Stimulated activated CD4-positive, alpha-beta T cell treated with anti-CD3 and anti-CD28 coated beads, Interleukin-1b, Interleukin-23, amount 100 ng/mL, for 48 hours (primary cell): ENCODE results near the gene OR10C1.
"Not testable (repeated sequence)": the region's sequence is repeated elsewhere in the genome, so short reads cannot be mapped to it uniquely, and the experiment has no call there.

Source experiments
- DNase-seq: peaks from one replicate; pipeline ENCODE4 v3.0.0-alpha.2; 2020

Gene OR10C1

DNA sequence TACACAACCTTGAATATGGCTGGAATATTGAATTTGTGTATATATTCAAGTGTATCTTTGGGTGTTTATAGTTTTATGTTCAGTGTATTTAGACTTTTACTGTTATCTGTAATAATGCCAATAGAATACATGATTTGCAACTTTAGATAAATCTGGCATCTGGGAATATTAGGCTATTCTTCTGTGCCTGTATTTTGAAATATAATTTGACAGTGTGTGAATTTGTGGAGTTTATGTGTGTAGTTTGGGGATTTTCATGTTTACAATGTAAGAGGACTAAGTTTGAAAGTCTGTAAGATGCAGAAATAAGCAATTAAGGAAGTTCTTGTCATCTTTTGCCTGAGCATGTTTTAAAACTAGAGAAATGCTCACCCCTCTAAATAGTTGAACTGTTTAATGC, at the start of gene OR10C1:
OR10C1 (plus strand) TSS at position 301 of the 400 bp plus-strand sequence. CDS start 710 bp downstream, outside the sequence.
- no peak for DNase-seq

- DNase-seq: no peak
Measured at GRCh38 chr6:29395331-29395730, 43.8 kb upstream of the OR10C1 start, which contains the start of gene OR12D2. OR12D2 (plus strand) TSS chr6:29395631; CDS start chr6:29396700, 1,069 bp downstream.

DNA sequence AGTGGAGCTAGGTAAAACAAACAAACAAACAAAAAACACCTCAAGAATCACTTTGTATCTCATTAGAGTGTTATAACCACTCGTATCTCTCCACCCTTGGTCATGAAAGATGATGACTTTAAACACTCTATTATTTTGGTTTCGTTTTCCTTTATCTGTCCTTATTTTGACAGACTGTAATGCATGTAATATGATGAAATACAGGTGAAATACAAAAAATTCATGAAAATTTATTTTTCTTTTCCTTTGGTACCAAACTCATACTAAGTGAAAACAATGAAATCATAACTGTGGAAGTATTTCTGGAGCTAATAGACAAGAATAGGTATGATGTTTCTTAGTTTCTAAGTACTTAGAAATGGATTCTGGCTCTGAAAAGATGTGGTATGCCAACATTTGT, 39.6 kb upstream of the OR10C1 start:
- no peak for DNase-seq

DNA sequence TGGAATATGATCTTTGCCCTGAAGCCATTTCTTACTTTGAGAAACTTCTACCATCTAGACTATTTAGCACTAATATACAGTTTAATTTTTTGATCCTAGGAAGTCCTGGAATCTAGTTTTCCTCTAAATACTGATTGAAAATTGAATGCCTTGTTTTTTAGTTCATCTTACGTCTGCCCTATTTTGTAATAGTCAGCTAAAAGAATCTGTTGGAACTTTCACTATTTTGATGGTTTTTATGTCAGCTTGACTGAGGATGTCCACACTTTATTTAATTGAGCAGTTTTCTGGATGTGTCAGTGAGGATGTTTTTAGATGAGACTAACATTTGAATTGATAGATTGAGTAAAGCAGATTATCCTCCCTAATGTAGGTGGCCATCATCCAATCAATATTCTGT, 35.3 kb upstream of the OR10C1 start:
- no peak for DNase-seq

DNA sequence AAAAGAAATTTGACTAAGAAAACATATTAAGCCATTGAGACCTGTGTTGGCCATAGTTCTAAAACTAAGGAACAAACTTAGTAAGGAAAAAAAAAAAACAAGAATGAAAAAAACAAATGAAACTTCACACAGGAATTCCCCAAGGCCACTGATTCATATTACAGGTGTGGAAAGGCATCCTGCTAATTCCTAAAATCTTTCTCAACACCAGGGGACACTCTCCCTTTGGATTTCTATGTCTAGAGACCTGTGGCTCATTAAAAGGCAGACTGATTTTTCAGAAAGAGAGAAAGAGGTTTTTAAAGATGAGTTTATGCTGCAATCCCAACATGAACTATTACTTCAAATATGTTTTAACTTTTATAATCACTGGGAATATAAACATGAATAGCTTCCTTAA, 24.5 kb upstream of the OR10C1 start, which contains the start of gene OR12D1:
OR12D1 (plus strand) TSS at position 341 of the 400 bp plus-strand sequence.
- no peak for DNase-seq

GRCh38 chr6:29419516-29419915, 19.6 kb upstream of the OR10C1 start:
- no peak for DNase-seq

DNA sequence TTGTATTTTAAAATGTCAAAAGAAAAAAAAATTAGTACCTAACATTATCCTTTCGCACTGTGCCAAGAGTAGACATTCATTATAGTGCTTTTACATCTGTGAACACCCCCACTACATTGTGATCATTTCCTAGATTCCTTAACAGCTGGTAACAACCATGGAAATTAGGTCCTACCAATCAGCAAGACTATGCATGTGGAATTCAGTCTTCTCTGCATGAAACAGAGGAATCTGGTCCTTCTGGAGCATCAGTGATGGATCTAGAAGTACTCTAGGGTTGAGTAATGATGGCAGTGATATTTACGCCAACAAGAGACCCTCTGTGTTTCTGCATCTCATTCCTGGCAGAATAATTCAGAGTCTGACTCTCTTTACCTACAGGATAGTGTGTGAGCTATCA, 14.9 kb upstream of the OR10C1 start:
- no peak for DNase-seq

DNA sequence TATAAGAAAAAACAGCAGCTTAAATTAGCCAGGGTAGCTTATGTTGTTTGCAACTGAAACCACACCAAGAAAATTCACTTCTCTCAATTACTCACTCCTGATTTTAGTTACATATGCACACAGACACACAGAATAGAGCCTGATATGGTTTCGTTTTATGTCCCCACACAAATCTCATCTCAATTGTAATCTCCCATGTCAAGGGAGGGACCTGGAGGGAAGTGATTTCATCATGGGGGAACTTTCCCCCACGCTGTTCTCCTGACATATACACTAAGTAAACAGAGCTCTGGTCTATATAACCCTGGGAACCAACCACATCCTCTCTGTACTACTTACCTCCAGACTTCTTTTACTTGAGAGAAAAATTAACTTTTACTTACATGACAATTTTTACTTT, 14.5 kb upstream of the OR10C1 start:
- no peak for DNase-seq

DNA sequence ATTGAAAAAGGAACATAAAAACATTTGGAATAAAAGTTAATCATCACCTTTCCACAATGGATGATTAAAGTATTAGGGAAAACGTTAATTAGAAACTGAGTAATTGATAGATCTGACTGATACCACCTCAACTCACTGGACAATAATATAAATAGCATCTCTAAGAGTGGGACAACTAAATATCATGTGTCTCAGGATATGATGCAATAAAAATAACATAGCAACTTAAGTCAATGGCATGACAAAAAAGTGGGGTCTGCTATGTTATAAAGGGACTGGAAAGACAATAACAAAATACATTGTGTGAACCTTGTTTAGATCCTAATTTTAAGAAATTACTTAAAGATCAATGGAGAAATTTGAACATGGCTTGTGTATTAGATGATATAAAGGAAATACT, 14.0 kb upstream of the OR10C1 start:
- DNase-seq: no peak

DNA sequence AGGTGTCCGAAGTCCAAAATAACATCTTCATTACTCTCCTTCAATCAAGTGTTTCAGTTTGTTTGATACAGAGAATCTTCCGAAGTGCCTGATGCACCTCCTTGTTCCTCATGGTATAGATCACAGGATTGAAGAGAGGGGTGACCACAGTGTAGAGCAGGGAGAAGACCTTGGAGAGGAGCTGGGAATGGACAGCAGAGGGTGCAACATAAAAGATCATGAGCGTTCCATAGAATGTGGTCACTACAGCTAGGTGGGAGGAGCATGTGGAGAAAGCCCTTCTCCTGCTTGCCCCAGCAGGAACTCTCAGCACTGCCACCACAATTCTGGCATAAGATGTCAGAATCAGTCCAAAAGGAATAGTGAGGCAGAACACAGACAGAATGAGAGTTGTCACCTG, 12.5 kb upstream of the OR10C1 start:
- no peak for DNase-seq

DNA sequence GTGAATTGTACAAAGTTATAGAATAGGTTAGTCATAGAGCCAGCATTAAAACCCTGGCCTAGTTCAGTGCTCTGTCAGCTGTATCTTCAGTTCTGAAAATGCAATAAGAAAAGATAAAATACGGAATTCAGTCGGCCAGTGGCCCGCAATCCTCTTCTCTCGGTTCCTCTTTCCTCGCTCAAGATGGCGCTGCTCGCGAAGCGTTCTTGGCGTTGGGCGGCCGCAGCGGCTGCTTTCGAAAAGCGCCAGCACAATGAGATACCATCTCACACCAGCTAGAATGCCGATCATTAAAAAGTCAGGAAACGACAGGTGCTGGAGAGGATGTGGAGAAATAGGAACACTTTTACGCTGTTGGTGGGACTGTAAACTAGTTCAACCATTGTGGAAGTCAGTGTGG, 2.4 kb upstream of the OR10C1 start:
- DNase-seq: not testable (repeated sequence)

GRCh38 chr6:29442719-29443118, 3.6 kb downstream of the OR10C1 start:
- no peak for DNase-seq

- DNase-seq: not testable (repeated sequence)
Measured at GRCh38 chr6:29444031-29444430, 4.9 kb downstream of the OR10C1 start.

- no peak for DNase-seq
Measured at GRCh38 chr6:29447670-29448069, 8.6 kb downstream of the OR10C1 start.

GRCh38 chr6:29451471-29452193, 12.5 kb downstream of the OR10C1 start:
- DNase-seq: no peak

- no peak for DNase-seq
Measured at GRCh38 chr6:29456971-29457370, 17.9 kb downstream of the OR10C1 start, which contains the start of the genes OR11A1 and OR2H1. OR11A1 (minus strand) TSS chr6:29457071; CDS start chr6:29427641, 29,430 bp downstream. OR2H1 (plus strand) TSS chr6:29457155; CDS start chr6:29461770, 4,615 bp downstream.

DNA sequence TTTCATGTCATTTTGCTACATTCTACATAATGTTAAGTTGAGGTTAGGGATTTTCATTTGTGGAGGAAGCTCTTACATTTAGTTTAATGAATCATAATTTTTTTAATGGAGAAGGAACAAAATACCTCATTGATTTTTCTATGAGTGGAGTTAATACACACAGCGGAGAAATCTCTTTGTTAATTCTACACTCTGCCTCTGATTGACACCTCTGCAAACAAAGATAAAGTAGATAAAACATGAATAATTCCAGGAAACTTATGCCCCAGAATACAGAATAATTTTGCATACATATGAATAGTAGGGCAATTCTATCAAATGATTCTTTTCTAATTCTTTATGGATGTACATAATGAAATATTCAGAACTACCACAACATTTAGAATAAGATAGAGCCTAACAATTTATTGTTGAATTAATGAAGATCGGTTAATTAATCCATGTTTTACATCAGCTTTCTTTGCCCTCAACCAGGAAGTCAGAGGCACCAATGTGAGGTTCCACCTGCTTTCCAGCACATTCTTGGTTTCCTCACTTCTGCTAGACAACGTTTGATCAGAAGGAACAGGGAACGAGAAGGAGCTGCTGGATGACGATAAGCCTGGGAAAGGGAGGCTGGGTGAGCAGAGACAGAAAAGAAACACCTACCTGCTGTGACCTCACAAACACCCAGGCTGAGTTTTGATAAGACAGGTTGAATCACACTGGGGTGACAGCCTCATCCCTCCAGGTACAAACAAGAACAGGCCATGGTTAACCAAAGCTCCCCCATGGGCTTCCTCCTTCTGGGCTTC, 22.1 kb downstream of the OR10C1 start:
- no peak for DNase-seq

DNA sequence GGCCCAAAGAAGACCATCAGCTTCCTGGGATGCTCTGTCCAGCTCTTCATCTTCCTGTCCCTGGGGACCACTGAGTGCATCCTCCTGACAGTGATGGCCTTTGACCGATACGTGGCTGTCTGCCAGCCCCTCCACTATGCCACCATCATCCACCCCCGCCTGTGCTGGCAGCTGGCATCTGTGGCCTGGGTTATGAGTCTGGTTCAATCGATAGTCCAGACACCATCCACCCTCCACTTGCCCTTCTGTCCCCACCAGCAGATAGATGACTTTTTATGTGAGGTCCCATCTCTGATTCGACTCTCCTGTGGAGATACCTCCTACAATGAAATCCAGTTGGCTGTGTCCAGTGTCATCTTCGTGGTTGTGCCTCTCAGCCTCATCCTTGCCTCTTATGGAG, 22.9 kb downstream of the OR10C1 start:
- no peak for DNase-seq

- DNase-seq: no peak
Measured at GRCh38 chr6:29465279-29465678, 26.2 kb downstream of the OR10C1 start.

DNA sequence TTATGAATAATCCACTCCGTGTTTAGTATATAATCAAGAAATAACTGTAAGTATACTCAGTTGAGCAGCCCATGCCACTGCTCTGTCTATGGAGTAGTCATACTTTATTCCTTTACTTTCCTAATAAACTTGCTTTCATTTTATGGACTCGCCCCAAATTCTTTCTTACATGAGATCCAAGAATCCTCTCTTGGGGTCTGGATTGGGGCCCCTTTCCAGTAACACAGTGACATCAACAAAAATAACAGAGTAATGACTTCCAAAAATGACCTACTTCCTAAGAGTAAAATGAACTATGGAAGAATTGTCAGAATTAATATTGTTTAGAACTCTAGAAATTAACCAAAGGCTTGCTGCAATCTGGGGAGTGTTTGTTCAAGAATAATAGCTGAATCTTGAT, 26.7 kb downstream of the OR10C1 start:
- no peak for DNase-seq

DNA sequence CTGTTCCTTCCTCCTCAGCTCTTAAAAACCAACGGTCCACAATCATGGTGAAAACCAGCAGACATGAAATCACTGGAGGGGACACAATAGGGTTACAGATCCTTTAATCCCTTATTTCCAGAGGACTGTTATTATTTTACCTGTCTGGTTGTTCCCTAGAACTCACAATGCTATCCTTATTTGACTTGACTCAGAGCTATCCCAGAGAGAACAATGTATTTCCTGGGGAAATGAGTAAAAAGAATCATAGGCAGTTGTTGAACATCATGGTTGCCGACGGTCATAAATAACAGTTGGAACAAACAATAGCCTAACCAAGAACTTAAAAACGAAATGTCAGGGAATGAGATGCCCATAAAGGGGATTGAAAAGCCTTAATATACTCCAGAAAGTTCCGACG, 27.1 kb downstream of the OR10C1 start:
- DNase-seq: no peak

DNA sequence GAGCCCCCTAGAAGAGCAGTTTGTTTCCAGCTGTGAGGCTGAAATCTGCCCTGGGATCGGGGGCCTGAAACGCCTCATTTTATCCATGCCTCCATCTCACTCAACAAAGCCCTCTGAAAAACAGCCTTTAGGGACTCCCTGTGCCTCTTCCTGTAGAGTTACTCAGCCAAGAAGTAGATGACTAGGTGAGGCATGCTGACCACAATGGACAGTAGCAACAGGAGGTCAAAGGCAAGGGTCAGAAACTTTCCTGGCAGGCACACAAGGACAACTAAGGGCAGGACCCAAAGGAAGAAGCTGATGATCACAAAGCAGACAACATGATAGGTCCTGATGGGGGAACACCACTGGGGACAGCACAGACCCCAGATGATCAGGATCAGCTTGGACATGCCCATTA, 35.9 kb downstream of the OR10C1 start:
- DNase-seq: no peak

DNA sequence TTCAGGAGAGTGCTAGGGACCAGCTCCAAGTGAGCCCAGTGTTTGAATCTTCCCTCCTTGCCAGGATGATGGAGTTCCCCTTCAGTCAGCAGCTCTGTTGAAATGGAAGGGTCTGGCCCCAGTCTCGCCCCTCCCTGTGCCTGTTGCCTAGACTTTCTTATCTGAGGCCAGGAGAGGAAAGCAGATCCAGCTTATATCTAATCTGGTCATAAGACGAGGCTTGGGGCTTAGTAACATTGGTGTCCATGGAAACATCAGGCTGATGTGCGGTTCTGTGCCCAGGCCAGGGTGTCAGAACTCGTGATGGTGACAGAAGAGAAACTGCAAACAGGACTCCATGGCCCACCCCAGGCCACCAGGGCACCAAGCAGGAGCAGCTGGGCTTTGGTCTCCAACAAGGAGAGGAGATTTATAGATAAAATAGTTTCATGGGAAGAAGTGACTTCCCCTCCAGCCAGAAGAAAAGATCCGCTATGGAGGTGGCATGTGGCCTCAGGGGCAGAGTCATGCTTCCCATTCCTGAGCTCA, 38.9 kb downstream of the OR10C1 start:
- DNase-seq: no peak

GRCh38 chr6:29478740-29479139, 39.6 kb downstream of the OR10C1 start:
- DNase-seq: no peak
